GM12873 (cell line): ENCODE measurements around the gene OR2T33.

Experiments used
- CTCF ChIP-seq: IDR thresholded peaks from 2 replicates; pipeline ENCODE4 v1.5.1; 2012; ENCODE audit warnings: low read depth, mild to moderate bottlenecking, moderate library complexity, low read length, control low read depth; ENCODE audit not compliant: insufficient read depth; ENCODE audit errors: missing control alignments

Gene OR2T33

GRCh38 chr1:248277876-248278275 lies at the start of gene OR2T33:
Gene OR2T33, minus strand, starts transcription at chr1:248277976. Its CDS starts 4,162 bp downstream, at chr1:248273814.
- TF ChIP-seq CTCF = no peak

GRCh38 chr1:248324468-248324867 lies 46.7 kb upstream of the OR2T33 start, which contains the start of gene OR2M7:
Gene OR2M7, minus strand, starts transcription at chr1:248324568. Its CDS starts 0 bp downstream, at chr1:248324568.
- no peak for TF ChIP-seq CTCF

- TF ChIP-seq CTCF = no peak
These were observed 39.0 kb upstream of the OR2T33 start for GRCh38 chr1:248316796-248317195.

- TF ChIP-seq CTCF = no peak
These were observed 28.3 kb upstream of the OR2T33 start for GRCh38 chr1:248306103-248306502.

GRCh38 chr1:248303324-248303723 lies 25.5 kb upstream of the OR2T33 start, which contains the start of gene OR2T12:
Gene OR2T12, minus strand, starts transcription at chr1:248303424. Its CDS starts 7,846 bp downstream, at chr1:248295578.
- TF ChIP-seq CTCF = no peak

- no peak for TF ChIP-seq CTCF
These were observed 10.6 kb upstream of the OR2T33 start for GRCh38 chr1:248288391-248288790.

- no peak for TF ChIP-seq CTCF
These were observed 9.6 kb downstream of the OR2T33 start for GRCh38 chr1:248268178-248268577.
